ENCODE measurements around the gene DMP1.

The DMP1 gene

GRCh38 chr4:87697272-87697671 is 47.2 kb downstream of the DMP1 start:
- H3K4me1 ChIP-seq (ENCODE audit: low read length): no peaks in the 10 kb centered on the region
- peaks cover 11% of the 10 kb centered on the region; the same call in 1 of the 2 replicates for H3K9me3 ChIP-seq (ENCODE audit: insufficient read depth, low read length)
- no peak overlapping the region for H3K27ac ChIP-seq (ENCODE audit: low read length)
- H3K4me2 ChIP-seq (ENCODE audit: low read length): no peak overlapping the region
- no peaks in the 10 kb centered on the region for H3K36me3 ChIP-seq (replicated peaks; ENCODE audit: low read depth, low read length)
- no peak overlapping the region for H2AFZ ChIP-seq (ENCODE audit: low read depth, low read length)
- no peaks in the 10 kb centered on the region for H3K27me3 ChIP-seq (ENCODE audit: low read depth, low read length)
- TF ChIP-seq CTCF (IDR thresholded peaks at IDR 0.05; ENCODE audit: low read depth, low read length) (no peak), EZH2phosphoT487 (IDR thresholded peaks at IDR 0.05; ENCODE audit: low read depth) (no peak)
- H3K79me2 ChIP-seq (ENCODE audit: low read length): no peaks in the 10 kb centered on the region
- H4K20me1 ChIP-seq (ENCODE audit: insufficient read depth, low read length): no peaks in the 10 kb centered on the region
- H3K9ac ChIP-seq (ENCODE audit: low read length): no peak overlapping the region
- no peak overlapping the region for H3K4me3 ChIP-seq (ENCODE audit: low read length)

GRCh38 chr4:87697945-87698344 is 47.9 kb downstream of the DMP1 start:
- H3K4me2 ChIP-seq (ENCODE audit: low read length): no peak overlapping the region
- no peaks in the 10 kb centered on the region for H3K36me3 ChIP-seq (replicated peaks; ENCODE audit: low read depth, low read length)
- no peaks in the 10 kb centered on the region for H3K27me3 ChIP-seq (ENCODE audit: low read depth, low read length)
- peaks cover 11% of the 10 kb centered on the region; the same call in 1 of the 2 replicates for H3K9me3 ChIP-seq (ENCODE audit: insufficient read depth, low read length)
- no peak overlapping the region for H3K27ac ChIP-seq (ENCODE audit: low read length)
- TF ChIP-seq CTCF (IDR thresholded peaks at IDR 0.05; ENCODE audit: low read depth, low read length) (no peak), EZH2phosphoT487 (IDR thresholded peaks at IDR 0.05; ENCODE audit: low read depth) (no peak)
- no peak overlapping the region for H3K4me3 ChIP-seq (ENCODE audit: low read length)
- no peak overlapping the region for H2AFZ ChIP-seq (ENCODE audit: low read depth, low read length)
- H3K79me2 ChIP-seq (ENCODE audit: low read length): no peaks in the 10 kb centered on the region
- no peaks in the 10 kb centered on the region for H3K4me1 ChIP-seq (ENCODE audit: low read length)
- no peak overlapping the region for H3K9ac ChIP-seq (ENCODE audit: low read length)
- no peaks in the 10 kb centered on the region for H4K20me1 ChIP-seq (ENCODE audit: insufficient read depth, low read length)

- no peaks in the 10 kb centered on the region for H3K27me3 ChIP-seq (ENCODE audit: low read depth, low read length)
- no peak for TF ChIP-seq EZH2phosphoT487 (IDR thresholded peaks at IDR 0.05; ENCODE audit: low read depth)
- TF ChIP-seq CTCF (IDR thresholded peaks at IDR 0.05; ENCODE audit: low read depth, low read length): no peak
- peaks cover 11% of the 10 kb centered on the region; the same call in 1 of the 2 replicates for H3K9me3 ChIP-seq (ENCODE audit: insufficient read depth, low read length)
- no peaks in the 10 kb centered on the region for H3K79me2 ChIP-seq (ENCODE audit: low read length)
- no peak overlapping the region for H3K27ac ChIP-seq (ENCODE audit: low read length)
- H3K4me3 ChIP-seq (ENCODE audit: low read length): no peak overlapping the region
- H3K36me3 ChIP-seq (replicated peaks; ENCODE audit: low read depth, low read length): no peaks in the 10 kb centered on the region
- H3K4me2 ChIP-seq (ENCODE audit: low read length): no peak overlapping the region
- H4K20me1 ChIP-seq (ENCODE audit: insufficient read depth, low read length): no peaks in the 10 kb centered on the region
- H2AFZ ChIP-seq (ENCODE audit: low read depth, low read length): no peak overlapping the region
- H3K4me1 ChIP-seq (ENCODE audit: low read length): no peaks in the 10 kb centered on the region
- H3K9ac ChIP-seq (ENCODE audit: low read length): no peak overlapping the region
Measured at GRCh38 chr4:87698394-87698793, 48.3 kb downstream of the DMP1 start.

- Histone ChIP-seq H3K4me3 (ENCODE audit: low read length) (no peak overlapping the region), H3K79me2 (ENCODE audit: low read length) (no peaks in the 10 kb centered on the region), H2AFZ (ENCODE audit: low read depth, low read length) (no peak overlapping the region), H4K20me1 (ENCODE audit: insufficient read depth, low read length) (no peaks in the 10 kb centered on the region), H3K4me2 (ENCODE audit: low read length) (no peak overlapping the region), H3K9me3 (ENCODE audit: insufficient read depth, low read length) (0 out of 2 replicates have a peak, but pooled peaks cover 4% of the 10 kb centered on the region), H3K4me1 (ENCODE audit: low read length) (no peaks in the 10 kb centered on the region), H3K27me3 (ENCODE audit: low read depth, low read length) (no peaks in the 10 kb centered on the region), H3K27ac (ENCODE audit: low read length) (no peak overlapping the region), H3K9ac (ENCODE audit: low read length) (no peak overlapping the region), H3K36me3 (replicated peaks; ENCODE audit: low read depth, low read length) (no peaks in the 10 kb centered on the region)
- no peak for TF ChIP-seq EZH2phosphoT487 (IDR thresholded peaks at IDR 0.05; ENCODE audit: low read depth)
- no peak for TF ChIP-seq CTCF (IDR thresholded peaks at IDR 0.05; ENCODE audit: low read depth, low read length)
Measured at GRCh38 chr4:87704001-87704400, 53.9 kb downstream of the DMP1 start.

Measured in OCI-LY3 (cell line).